Left colon (tissue), 2 donors: ENCODE results near the gene RALB. TPM values are rescaled to one million over a fixed set of nuclear protein-coding genes. Genes with fewer than 3 reads are reported as not detected.
"Not testable (repeated sequence)": the region's sequence is repeated elsewhere in the genome, so short reads cannot be mapped to it uniquely, and the experiment has no call there.

Experiments used
- ATAC-seq: fragments of 200-7000 bp; cut with Tn5 transposase; one replicate; pipeline ENCODE4 v1.9.1; 2020; ENCODE audit warnings: mild to moderate bottlenecking, moderate library complexity
- DNase-seq, 2 donors: peaks; one replicate each; pipeline ENCODE4 v3.0.0-alpha.2; 2020
- intact Hi-C, 2 donors: fragments of 100-400 bp; cut with DNase I in 1 of 2; cut with micrococcal nuclease in 1 of 2; formaldehyde crosslinking; loops; one replicate each; pipeline versions ENCODE4 v1.11.2 to v1.14.0; 2022; cut with DNase I, micrococcal nuclease
- total RNA-seq, 2 donors: library from RNA; stranded (reverse); fragmentation: NEBNext Ultra II Directional; extraction: Animal tissue kit (Norgen Biotek cat#: 25700); gene quantifications; one replicate each; pipeline ENCODE4 v1.2.1, GENCODE V29; 2021
- donor health status: DM: no; HTN: no; CAD: no.
- donor health status: DM: yes; HTN: yes; CAD: no.

Gene RALB
- total RNA-seq, 2 donors from 2014 or later, result 81.9 to 92.1 TPM

GRCh38 chr2:120305296-120305695 is 52.6 kb downstream of the RALB start:
- intact Hi-C loops, result no loop called here
- no peak for DNase-seq
- ATAC-seq, result peak; percentile 52

- ATAC-seq (no peak), DNase-seq (no peak)
- intact Hi-C loops, result no loop called here
Observed at GRCh38 chr2:120305937-120306490, 53.4 kb downstream of the RALB start.

GRCh38 chr2:120307482-120307881 is 54.8 kb downstream of the RALB start:
- intact Hi-C loops, result no loop called here
- ATAC-seq (no peak), DNase-seq (no peak)

- intact Hi-C loops, result no loop called here
- ATAC-seq (no peak), DNase-seq (no peak)
Observed at GRCh38 chr2:120308038-120308910, 55.6 kb downstream of the RALB start.

- no peak for DNase-seq
- intact Hi-C loops, result no loop called here
Observed at GRCh38 chr2:120310136-120310535, 57.5 kb downstream of the RALB start.

GRCh38 chr2:120310841-120311240 is 58.2 kb downstream of the RALB start:
- DNase-seq, ATAC-seq, intact Hi-C loops: not testable (repeated sequence)

More at GRCh38 chr2:120310136-120310535, 57.5 kb downstream of the RALB start:
- ATAC-seq, result no peak

- DNase-seq, result no peak
- ATAC-seq, result no peak
- intact Hi-C loops, result no loop called here
Observed at GRCh38 chr2:120312076-120312475, 59.4 kb downstream of the RALB start.

GRCh38 chr2:120312860-120313694 is 60.4 kb downstream of the RALB start:
- intact Hi-C loops, result no loop called here
- DNase-seq, result peak; percentile 76 to 88
- peak; percentile 85 for ATAC-seq

- peak in 1 of 2 donors; percentile 21 for DNase-seq
- peak; percentile 62 for ATAC-seq
- intact Hi-C loops, result no loop called here
Observed at GRCh38 chr2:120313695-120314615, 61.3 kb downstream of the RALB start.

- no peak for ATAC-seq
- no peak for DNase-seq
- intact Hi-C loops, result no loop called here
Observed at GRCh38 chr2:120314690-120315366, 62.2 kb downstream of the RALB start.

- no peak for ATAC-seq
- DNase-seq, result no peak
- intact Hi-C loops, result no loop called here
Observed at GRCh38 chr2:120315367-120316033, 62.8 kb downstream of the RALB start.

- intact Hi-C loops, result no loop called here
- ATAC-seq (no peak), DNase-seq (no peak)
Observed at GRCh38 chr2:120316071-120316470, 63.4 kb downstream of the RALB start.

GRCh38 chr2:120316528-120317179 is 64.0 kb downstream of the RALB start:
- ATAC-seq (no peak), DNase-seq (no peak)
- intact Hi-C loops, result no loop called here

GRCh38 chr2:120317180-120317533 is 64.5 kb downstream of the RALB start:
- DNase-seq (no peak), ATAC-seq (no peak)
- intact Hi-C loops, result no loop called here

GRCh38 chr2:120317916-120318315 is 65.3 kb downstream of the RALB start:
- intact Hi-C loops, result no loop called here
- DNase-seq (no peak), ATAC-seq (no peak)

- ATAC-seq (no peak), DNase-seq (no peak)
- intact Hi-C loops, result no loop called here
Observed at GRCh38 chr2:120318626-120319025, 66.0 kb downstream of the RALB start.

- DNase-seq (no peak), ATAC-seq (no peak)
- intact Hi-C loops, result no loop called here
Observed at GRCh38 chr2:120319123-120319522, 66.5 kb downstream of the RALB start.
